ENCODE data around the gene DPH6.
"Not testable (repeated sequence)": the region's sequence is repeated elsewhere in the genome, so short reads cannot be mapped to it uniquely, and the experiment has no call there.

Gene DPH6, protein sequence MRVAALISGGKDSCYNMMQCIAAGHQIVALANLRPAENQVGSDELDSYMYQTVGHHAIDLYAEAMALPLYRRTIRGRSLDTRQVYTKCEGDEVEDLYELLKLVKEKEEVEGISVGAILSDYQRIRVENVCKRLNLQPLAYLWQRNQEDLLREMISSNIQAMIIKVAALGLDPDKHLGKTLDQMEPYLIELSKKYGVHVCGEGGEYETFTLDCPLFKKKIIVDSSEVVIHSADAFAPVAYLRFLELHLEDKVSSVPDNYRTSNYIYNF

DNA sequence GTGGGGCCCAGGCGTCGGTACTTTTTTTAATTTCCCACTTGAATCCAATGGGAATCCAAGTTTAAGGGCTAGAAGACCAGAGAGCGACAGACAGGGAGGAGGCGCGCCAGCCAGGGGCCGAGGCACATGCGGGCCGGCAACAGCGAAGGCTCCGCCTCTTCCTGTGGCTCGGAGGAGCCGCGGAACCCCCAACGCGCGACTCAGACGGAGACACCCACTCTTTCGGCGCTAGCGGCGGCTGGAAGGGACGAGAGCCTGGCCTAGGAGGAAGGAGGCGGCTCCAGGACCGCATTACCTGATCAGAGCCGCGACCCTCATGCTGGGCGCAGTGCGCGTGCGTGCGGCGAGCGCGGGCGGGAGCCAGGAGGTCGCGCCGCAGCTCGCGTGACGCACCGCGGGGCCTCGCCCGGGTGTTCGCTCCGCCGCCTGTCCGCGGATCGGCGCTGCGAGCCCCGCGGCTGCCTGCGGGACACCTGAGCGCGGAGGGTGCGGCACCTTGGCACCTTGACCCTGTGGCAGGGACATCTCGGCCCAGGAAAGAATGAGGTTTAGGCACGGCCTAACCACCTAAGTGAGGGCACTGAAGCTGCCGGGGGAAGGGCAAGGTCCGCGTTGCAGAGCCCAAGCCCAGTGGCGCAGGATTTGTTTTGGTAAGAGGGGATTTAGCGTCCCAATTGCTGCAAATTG is at the start of gene DPH6:
DPH6 (minus strand) TSS at position 342 of the 687 bp plus-strand sequence; CDS start at position 318, 24 bp downstream.
- peak within 1 kb of the TSS; percentile 94 to 100 (median 99) for H3K27ac ChIP-seq
- peak within 1 kb of the TSS; percentile 47 to 72 (median 60) for H3K4me3 ChIP-seq

DNA sequence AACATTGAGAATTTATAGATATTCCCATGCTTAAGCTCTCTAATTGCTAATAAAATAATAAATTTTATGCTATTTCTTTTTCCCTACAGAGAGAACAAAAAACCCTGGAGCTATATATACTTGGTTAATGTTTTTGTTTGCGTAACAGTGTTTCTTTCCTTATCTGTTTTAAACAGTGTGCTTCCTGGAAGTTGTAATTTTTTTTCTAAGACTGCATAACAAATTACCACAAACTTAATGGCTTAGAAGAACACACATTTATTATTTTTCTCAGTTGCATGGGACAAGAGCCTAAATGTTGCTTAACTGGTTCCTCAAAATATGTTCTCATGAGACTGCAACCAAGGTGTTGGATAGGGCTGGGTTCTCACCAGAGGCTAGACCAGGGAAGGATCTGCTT is 49.7 kb upstream of the DPH6 start:
- Histone ChIP-seq H3K4me3 (no peak overlapping the region), H3K27ac (no peak overlapping the region)

DNA sequence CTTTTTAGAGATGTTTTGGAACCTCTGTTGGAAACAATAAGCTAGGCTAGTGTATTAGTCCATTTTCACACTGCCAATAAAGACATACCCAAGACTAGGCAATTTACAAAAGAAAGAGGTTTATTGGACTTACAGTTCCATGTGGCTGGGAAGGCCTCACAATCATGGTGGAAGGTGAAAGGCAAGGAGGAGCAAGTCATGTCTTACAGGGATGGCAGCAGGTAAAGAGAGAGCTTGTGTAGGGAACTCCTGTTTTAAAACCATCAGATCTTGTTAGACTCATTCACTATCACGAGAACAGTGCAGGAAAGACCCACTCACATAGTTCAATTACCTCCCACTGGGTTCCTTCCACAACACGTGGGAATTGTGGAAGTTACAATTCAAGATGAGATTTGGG is 46.0 kb upstream of the DPH6 start:
- H3K4me3 ChIP-seq, H3K27ac ChIP-seq: not testable (repeated sequence)

DNA sequence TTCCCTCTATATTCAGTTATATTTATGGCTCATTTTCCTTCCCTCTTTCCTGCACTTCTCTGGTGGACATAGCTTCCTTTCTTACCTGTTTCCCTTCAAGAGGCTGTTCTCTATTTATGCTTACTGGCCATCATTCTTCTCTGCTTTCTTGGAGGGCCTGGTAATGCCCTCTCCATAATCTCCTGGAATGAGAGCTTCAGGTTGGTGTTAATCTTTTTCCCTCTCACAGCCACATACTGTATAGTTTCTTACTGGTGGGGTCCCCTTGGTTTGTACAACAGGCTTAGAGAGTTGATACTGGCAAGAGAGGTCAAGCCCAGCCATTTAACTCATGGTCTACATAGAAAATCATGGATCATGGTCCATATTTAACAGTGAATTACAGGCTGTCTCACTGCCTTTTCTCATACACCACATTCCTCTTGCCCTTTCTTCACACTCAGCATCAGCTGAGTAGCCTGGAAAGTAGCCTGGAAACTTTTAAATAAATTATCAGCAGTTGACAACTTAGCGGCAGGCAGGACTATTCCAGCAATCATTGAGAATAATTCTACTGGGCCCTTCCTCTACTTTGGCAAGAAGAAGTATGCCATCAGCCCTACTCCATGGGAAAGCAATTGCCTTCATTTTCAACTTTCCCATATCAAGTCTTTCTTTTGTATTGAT is 38.0 kb upstream of the DPH6 start:
- peak overlapping the region in 1 of 21 experiments; percentile 55 for H3K27ac ChIP-seq
- H3K4me3 ChIP-seq, result no peak overlapping the region

DNA sequence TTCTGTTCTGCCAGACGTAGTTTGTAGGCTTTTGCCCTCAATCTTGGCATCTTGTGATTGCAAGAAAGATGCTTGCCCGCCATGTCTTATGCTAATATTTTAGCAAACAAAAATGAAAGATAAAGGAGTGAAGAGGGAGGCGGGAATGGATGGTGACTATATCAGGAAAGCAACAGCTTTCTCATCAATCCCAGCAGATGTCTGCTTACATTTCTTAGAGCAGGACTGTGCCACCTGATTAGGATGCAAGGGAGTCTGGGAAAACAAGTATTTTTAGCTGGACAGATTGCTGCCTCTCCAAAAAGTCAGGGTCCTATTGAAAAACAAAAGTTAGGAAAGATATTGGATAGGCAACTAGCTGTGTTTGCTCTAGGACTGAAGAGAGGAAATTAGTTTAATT is 34.6 kb upstream of the DPH6 start:
- H3K4me3 ChIP-seq, result no peak overlapping the region
- H3K27ac ChIP-seq, result no peak overlapping the region

DNA sequence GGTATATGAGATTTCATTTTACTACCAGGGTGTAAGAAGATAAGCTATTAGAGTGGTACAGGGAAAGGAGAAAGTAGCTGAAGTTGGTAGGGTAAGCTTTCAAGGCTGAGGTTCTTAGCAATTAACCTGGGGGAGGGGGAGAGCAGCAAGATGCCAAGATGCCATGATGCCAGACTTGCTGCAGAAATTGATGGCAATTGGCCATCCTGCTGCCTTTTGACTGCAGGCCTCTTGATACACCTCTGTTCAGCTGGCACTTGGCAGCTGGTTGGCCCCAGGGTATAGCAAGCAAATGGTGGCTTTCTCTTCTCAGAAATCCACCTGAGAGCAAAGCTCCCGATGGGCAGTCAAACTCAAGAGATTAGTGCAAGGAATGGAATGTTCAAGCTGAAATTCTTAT is 21.4 kb upstream of the DPH6 start:
- Histone ChIP-seq H3K27ac (no peak overlapping the region), H3K4me3 (no peak overlapping the region)

DNA sequence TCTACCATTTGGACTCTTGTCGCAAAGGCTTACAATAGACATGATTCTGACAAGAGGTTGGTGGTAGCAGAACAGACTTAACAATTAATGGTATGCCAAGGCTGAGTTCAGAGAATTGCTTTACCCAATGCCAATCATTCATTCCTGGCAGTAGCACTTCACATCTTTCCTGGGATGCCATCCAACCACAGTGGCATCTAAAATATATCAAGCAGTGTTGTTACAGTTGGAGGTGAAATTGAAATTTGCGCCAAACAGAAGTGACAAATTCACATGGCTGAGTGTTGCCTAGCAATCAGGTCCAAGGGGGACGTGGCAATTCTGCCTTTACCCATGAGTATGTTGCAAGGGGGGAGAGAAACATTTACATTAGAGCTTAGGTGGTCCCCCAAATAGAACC is 21.0 kb upstream of the DPH6 start:
- Histone ChIP-seq H3K4me3 (no peak overlapping the region), H3K27ac (no peak overlapping the region)

DNA sequence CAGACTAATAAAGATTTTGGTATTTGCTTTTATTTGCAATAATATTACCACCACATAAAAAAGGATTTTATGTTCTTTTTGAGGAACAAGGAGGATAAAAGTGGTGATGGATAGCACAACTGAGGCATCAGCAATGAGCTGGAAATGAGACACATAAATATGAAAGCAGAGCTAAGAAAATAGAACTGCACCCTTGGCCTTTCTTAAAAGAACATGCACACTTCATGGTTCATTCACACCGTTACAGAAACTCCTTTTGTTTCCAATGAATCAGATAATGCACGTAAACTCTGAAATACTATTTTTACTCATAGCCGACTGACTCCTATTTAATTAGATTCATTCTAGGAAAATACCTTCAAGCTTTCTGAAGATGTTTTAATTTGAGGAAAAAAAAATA is 19.9 kb upstream of the DPH6 start:
- Histone ChIP-seq H3K4me3 (no peak overlapping the region), H3K27ac (no peak overlapping the region)

DNA sequence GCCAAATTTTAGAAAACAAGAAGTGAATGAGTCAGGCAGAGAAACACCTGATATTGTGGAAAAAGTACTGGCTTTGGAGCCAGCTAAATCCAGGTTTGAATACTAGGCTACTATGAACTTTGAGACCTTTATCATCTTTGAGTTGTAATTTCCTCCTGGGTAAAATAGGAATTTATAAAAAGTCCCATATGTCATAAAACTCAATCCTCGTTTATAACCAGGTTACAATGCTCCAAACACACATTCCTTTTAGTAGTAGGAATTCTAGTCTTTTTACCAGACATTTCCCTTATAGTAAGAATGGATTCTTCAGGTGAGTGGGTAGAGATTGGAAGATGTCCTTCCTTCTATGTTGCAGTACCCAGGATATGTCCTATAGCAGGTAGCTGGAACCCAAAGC is 16.7 kb upstream of the DPH6 start:
- Histone ChIP-seq H3K4me3 (no peak overlapping the region), H3K27ac (no peak overlapping the region)

DNA sequence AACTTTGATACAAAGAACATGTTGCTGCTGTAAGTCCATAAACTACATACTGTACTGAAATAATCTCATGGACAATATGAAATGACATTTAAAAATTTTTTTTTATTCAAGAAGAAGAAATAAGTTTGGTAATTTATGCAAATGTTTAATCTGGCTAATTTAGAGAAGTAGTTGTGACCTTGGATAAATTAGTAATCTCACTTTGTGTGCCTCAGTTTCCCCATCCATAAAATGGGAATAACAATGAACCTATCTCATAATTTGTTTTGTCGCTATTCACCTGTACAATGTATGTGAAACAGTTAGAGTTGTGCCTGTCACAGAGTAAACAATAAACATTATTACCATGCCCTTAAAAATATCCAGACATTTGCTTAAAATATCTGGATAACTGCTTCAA is 15.3 kb upstream of the DPH6 start:
- Histone ChIP-seq H3K27ac (no peak overlapping the region), H3K4me3 (no peak overlapping the region)

DNA sequence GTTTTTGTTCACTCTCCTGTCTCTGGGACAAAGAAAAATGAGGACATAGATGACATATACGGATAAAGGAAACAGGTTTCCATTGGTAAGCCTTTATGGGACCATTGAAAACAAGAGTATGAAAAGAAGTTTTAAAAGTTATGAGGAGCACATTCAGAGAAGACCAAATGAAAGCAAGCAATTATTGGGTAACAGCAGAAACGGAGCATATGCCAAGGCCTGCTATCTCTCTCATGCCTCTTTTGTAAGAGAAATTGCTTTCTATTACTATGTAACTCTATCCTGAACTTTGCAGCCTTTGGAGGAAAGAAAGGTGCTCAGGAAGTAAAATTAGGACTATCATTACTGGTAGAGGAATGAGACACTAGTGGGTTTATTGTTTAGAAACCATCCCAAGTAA is 14.9 kb upstream of the DPH6 start:
- H3K4me3 ChIP-seq, result no peak overlapping the region
- H3K27ac ChIP-seq, result no peak overlapping the region

DNA sequence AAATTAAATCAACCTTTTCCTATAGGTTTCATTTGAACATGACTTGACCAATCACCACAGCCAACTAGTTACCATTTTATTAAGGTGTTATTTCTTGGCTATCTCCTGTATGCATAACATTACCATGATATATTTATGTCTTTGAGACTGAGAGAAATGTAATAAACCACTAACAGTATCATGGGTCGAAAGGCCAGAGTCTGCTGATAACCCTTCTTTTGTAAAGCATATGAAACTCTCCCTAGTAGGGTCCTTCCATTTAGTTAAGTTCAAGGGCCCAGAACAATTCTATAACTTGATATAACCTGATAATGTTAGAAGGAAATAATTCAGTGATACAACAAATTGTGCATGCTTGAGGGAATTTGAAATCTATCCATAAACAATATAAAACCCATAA is 14.3 kb upstream of the DPH6 start:
- Histone ChIP-seq H3K27ac (no peak overlapping the region), H3K4me3 (no peak overlapping the region)

DNA sequence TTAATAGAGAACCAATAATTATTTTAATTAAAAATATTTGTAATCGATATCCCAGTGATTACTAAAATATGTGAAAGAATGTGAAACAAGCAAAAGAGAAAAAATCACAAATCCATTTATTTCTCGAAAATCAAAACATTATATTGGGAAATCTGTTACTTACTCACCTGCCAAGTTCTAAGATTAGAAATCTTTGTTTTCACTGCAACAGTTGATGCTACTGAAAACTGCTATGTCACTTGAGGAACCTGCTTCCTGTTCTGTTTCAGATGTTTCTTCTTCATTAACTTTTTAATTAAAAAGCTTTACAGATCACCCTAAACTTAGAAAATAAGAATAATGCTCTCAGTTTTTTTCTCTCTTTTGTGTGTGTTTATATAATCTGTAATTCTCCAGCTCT is 13.7 kb upstream of the DPH6 start:
- H3K4me3 ChIP-seq, result no peak overlapping the region
- H3K27ac ChIP-seq, result no peak overlapping the region

DNA sequence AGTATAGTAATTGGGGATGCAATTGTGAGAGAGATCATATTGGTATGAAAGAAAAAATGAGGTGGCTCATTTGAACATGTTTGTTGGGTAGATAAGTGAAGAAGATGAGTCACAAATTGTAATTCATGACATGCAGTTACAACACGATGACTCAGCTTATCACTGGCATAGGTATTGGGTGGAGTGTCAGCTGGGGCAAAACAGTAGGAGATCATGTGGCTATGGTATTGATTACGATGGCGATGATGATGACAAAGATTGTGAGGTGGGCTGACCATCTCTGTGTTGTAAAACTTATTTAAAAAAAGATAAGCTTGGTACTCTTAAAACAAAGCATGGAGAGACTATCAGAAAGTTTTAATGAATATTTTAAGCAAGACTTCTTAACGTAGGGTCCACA is 11.6 kb upstream of the DPH6 start:
- Histone ChIP-seq H3K4me3 (no peak overlapping the region), H3K27ac (no peak overlapping the region)

DNA sequence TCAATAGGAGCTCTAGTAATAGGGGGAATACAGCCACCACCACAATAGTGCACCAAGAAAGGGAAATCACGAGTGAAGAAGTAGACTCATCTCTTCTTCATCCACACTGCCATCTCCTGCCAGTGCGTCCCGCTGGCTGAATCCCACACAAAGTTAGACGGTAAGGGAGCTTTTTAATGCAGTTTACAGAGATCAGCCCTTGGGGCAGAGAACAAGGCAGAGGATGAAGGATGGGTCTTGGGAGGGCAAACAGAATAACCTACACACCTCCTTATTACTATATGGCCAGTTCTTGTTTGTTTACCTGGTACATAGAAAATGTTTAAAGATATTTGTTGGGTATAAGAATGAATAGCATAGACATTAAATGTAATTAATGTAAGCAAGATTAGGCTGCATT is 11.0 kb upstream of the DPH6 start:
- H3K4me3 ChIP-seq, result no peak overlapping the region
- H3K27ac ChIP-seq, result no peak overlapping the region

DNA sequence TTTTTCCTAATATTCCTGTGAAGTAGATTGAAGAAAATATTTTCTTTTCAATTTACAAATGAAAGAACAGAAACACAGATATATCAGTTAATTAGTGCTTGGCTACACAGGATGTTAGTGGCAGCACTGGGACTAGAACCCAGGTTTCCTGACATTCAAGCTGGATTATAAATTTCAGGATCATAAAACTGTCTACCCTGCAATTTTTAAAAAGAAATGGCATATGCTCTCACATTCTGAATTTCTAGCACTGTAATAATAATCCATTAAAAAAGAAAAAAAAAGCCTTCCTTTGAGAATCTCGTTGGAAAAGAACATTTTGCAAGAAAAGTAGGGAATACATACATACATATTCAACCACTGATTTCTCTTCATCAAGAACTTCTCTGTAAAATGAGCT is 9.3 kb upstream of the DPH6 start:
- no peak overlapping the region for H3K4me3 ChIP-seq
- no peak overlapping the region for H3K27ac ChIP-seq

DNA sequence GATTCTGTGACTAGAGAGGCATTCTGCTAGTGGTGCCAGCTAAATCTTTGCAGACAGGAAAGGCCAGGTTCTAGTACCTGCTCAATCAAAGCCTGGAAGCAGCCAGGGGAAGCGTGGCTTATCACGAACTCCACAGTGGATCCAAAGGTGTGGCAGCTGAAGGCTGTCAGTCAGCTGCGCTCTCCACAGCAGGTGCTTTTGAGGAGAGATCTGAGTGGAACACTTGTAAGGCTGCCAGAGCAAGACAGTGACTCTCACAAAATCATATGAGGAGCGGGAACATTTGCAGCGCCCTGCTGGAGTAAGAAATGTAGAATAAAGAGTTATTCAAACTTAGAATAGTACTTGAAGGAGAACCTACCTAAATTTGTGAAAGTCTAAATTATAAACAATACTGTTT is 5.0 kb upstream of the DPH6 start:
- H3K4me3 ChIP-seq, result no peak overlapping the region
- H3K27ac ChIP-seq, result no peak overlapping the region

DNA sequence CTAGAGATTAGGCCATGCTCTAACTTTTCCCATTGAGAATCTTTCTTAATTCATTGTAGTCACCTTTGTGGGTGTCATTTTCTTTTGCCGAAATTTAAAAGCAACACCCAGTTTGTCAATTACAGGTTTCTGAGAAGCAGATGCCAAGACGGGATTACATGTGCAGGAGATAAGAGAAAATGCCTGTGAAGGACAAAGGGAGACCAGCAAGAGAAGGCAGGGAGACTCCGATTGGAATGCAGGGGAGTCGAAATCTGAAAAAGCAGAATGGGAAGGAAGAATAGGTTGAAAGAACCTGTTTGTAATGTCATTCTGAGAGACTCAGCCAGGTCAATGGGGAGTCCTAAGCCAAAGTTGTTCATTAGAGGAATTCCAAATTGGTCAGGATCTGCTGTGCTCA is 3.6 kb upstream of the DPH6 start:
- no peak overlapping the region for H3K27ac ChIP-seq

DNA sequence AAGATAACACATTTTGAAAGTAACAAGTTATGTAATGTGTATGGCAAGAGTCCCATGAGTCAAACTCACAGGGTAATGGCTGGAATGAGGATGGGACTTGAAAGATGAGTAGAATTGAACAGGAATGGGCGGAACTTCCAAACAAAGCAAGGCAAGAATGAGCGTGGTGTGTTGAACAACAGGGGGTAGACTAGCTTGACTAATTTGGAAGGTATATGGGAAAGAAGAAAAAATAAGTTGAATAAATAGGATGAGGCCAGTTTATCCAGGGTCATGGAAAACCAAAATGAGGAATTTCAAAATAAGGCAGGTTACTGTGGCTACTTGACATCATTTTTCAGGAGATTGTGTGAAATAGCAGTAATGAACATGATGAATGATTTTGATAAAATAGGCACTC is 2.5 kb upstream of the DPH6 start:
- no peak overlapping the region for H3K27ac ChIP-seq

More for the DNA sequence above, 3.6 kb upstream of the DPH6 start:
- no peak overlapping the region for H3K4me3 ChIP-seq

DNA sequence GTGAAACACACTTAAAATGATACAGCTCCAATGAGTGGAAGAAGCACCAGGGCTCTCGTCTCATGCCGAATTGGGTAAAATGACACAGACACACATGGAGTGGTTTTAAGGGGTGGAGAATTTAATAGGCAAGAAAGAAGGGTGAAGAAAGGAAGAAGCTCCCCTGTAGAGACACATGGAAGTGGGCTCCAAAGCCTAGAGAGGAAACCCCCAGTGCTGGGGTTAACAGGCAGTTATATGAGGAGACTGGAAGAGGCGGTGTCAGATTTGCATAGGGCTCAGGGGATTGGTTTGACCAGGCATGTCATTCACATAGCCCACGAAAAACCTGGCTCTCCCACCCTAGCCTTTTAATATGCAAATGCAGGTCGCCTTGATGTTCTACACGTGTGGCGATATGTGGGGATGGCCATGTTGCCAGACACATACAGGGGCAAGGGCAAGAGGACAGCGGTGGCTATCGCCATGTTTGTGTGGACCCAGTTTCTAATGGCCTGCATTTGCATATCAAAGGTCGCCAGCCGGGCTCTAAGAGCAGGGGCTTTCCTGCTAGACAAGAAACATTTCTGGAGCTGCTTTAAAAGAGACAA is 1.9 kb upstream of the DPH6 start:
- Histone ChIP-seq H3K4me3 (no peak overlapping the region), H3K27ac (no peak overlapping the region)

More for the DNA sequence above, 2.5 kb upstream of the DPH6 start:
- H3K4me3 ChIP-seq, result no peak overlapping the region
